K562 (cell line): ENCODE results near the gene SLC20A1. TPM values are rescaled to one million over a fixed set of nuclear protein-coding genes. Genes with fewer than 3 reads are reported as not detected.

Experiments used
- ATAC-seq: fragments of 200-7000 bp; cut with Tn5 transposase; 3 replicates; pipeline ENCODE4 v1.9.1; 2020; ENCODE audit warnings: moderate library complexity
- BruUV-seq: library from RNA; stranded (reverse); fragments of 400-500 nt; replicated peaks from 2 replicates; lab custom pipeline; 2021; lab: Mats Ljungman, UMichigan
- CTCF ChIA-PET: fragments of 300-600 bp; formaldehyde crosslinking; extraction: SDS; loops from one replicate; lab custom pipeline; 2021; ENCODE audit warnings: low intra/inter-chr PET ratio; lab: Yijun Ruan, JAX
- POLR2A ChIA-PET: fragments of 300-600, 350-650 bp; sonication (Branson Sonifier 250); formaldehyde crosslinking; extraction: SDS; loops from one replicate; lab custom pipeline; 2021; ENCODE audit warnings: antibody characterized with exemption, inconsistent platforms; lab: Yijun Ruan, JAX
- DNase-seq, 4 experiments: peaks; one replicate each; pipeline versions ENCODE4 v3.0.0 to v3.0.0-alpha.2; 2011 to 2018; ENCODE audit warnings: low spot score in 3 of 4, mixed read lengths in 3 of 4; ENCODE audit errors: extremely low read depth in 1 of 4
- FAIRE-seq: peaks from 2 replicates; lab custom pipeline; 2011; peaks lifted over from hg19 to GRCh38; lab: Jason Lieb, UNC
- H2AFZ ChIP-seq: 2 replicates; pipeline ENCODE4 v1.6.0; 2011; ENCODE audit warnings: low read depth, low read length, control low read depth, inconsistent platforms
- H3K27ac ChIP-seq: fragments of 200-600 bp; 3 replicates; pipeline ENCODE4 v1.8.0; 2011; ENCODE audit warnings: low read depth, mild to moderate bottlenecking, control low read depth, inconsistent platforms, low read length, moderate library complexity, mixed read lengths; ENCODE audit errors: extremely low read depth
- H3K27me3 ChIP-seq, 2 experiments: fragments of 300-600 bp in 1 of 2; 2 replicates in 1 of 2; 3 replicates in 1 of 2; pipeline versions ENCODE4 v1.6.0 to v1.8.0; 2011; ENCODE audit warnings: inconsistent platforms in 2 of 2, low read length in 2 of 2, mild to moderate bottlenecking in 1 of 2, mixed read lengths in 1 of 2, moderate library complexity in 1 of 2; ENCODE audit not compliant: control insufficient read depth in 2 of 2, insufficient read depth in 2 of 2
- H3K36me3 ChIP-seq: fragments of 300-600 bp; 3 replicates; pipeline ENCODE4 v1.8.0; 2011; ENCODE audit warnings: mild to moderate bottlenecking, low read length, inconsistent platforms; ENCODE audit not compliant: control insufficient read depth, insufficient read depth
- H3K4me1 ChIP-seq, 2 experiments: fragments of 200-600 bp in 1 of 2; replicated peaks in 1 of 2; 2 replicates in 1 of 2; 3 replicates in 1 of 2; pipeline versions ENCODE4 v1.5.1 to v1.8.0; 2011; ENCODE audit warnings: inconsistent platforms in 2 of 2, low read length in 2 of 2, mild to moderate bottlenecking in 1 of 2, mixed read lengths in 1 of 2, moderate library complexity in 1 of 2; ENCODE audit not compliant: control insufficient read depth in 2 of 2, insufficient read depth in 2 of 2
- H3K4me2 ChIP-seq: 2 replicates; pipeline ENCODE4 v1.6.1; 2011; ENCODE audit warnings: low read length, control low read depth, inconsistent platforms, mixed read lengths; ENCODE audit not compliant: insufficient read depth
- H3K4me3 ChIP-seq: fragments of 200-600 bp; sonication (generic), shearing (Covaris generic); 2 replicates; pipeline ENCODE4 v1.5.1; 2016; ENCODE audit warnings: control low read depth, inconsistent platforms
- H3K79me2 ChIP-seq: fragments of 200-600 bp; 3 replicates; pipeline ENCODE4 v1.8.0; 2011; ENCODE audit warnings: low read length, inconsistent platforms; ENCODE audit not compliant: control insufficient read depth, insufficient read depth
- H3K9ac ChIP-seq, 2 experiments: 2 replicates each; pipeline versions ENCODE4 v1.6.0 to v1.6.1; 2011; ENCODE audit warnings: low read depth in 2 of 2, low read length in 2 of 2, control low read depth in 1 of 2, inconsistent platforms in 1 of 2, mild to moderate bottlenecking in 1 of 2, mixed read lengths in 1 of 2; ENCODE audit not compliant: insufficient read depth in 1 of 2
- H3K9me1 ChIP-seq: one replicate; pipeline ENCODE4 v1.6.0; 2011; ENCODE audit warnings: inconsistent platforms, mild to moderate bottlenecking, low read length, moderate library complexity; ENCODE audit not compliant: control insufficient read depth, insufficient read depth
- H3K9me3 ChIP-seq: replicated peaks from 2 replicates; pipeline ENCODE4 v1.5.1; 2011; ENCODE audit warnings: low read depth, low read length, inconsistent platforms; ENCODE audit not compliant: control insufficient read depth, insufficient read depth
- H4K20me1 ChIP-seq: replicated peaks from 2 replicates; pipeline ENCODE4 v1.6.1; 2011; ENCODE audit warnings: low read length, inconsistent platforms, mixed read lengths; ENCODE audit not compliant: control insufficient read depth, insufficient read depth
- ATF7 ChIP-seq: fragments of 450-650 bp; IDR thresholded peaks from 2 replicates; pipeline ENCODE4 v1.7.1; 2014; ENCODE audit warnings: mild to moderate bottlenecking, moderate library complexity
- MYNN ChIP-seq, 2 experiments: sonication (generic); formaldehyde crosslinking in 1 of 2; IDR thresholded peaks; 2 replicates each; pipeline versions ENCODE4 v1.5.0 to v1.6.1; 2016 to 2020; ENCODE audit warnings: antibody characterized with exemption in 1 of 2, missing genetic modification reagents in 1 of 2
- NR3C1 ChIP-seq: sonication (generic); formaldehyde crosslinking; IDR thresholded peaks from 2 replicates; pipeline ENCODE4 v1.8.1; 2022; ENCODE audit warnings: missing genetic modification reagents
- ZNF133 ChIP-seq: fragments of 250-450 bp; sonication (Bioruptor Pico); IDR thresholded peaks from 2 replicates; pipeline ENCODE4 v1.4.0; 2020; ENCODE audit warnings: mild to moderate bottlenecking
- WGBS: fragments of 100-300 bp; shearing (Covaris generic); methylation state at CpG from one replicate; pipeline ENCODE4 v1.1.6; 2016; ENCODE audit warnings: low coverage, mixed read lengths; ENCODE audit not compliant: insufficient coverage; ENCODE audit errors: missing lambda C conversion rate; 5-methylcytosine and 5-hydroxymethylcytosine counted together
- in situ Hi-C: fragments of 300-500 bp; cut with MboI; formaldehyde crosslinking; loops from 4 replicates; pipeline ENCODE4 v1.15.0; 2018; ENCODE audit warnings: inconsistent platforms, mixed read lengths
- intact Hi-C: fragments of 100-400 bp; cut with micrococcal nuclease; formaldehyde crosslinking; loops from 2 replicates; pipeline ENCODE4 v1.14.2; 2022
- polyA plus RNA-seq, 8 experiments: library from polyadenylated mRNA; depleted of rRNA in 4 of 8; stranded (reverse) in 5 of 8; unstranded in 3 of 8; fragments of >200 nt; fragmentation: Nextera tagmentation in 2 of 8; fragmentation: Illumina TruSeq in 1 of 8; extraction: Ambion mirVana in 2 of 8; extraction: Trizol in 1 of 8; gene quantifications; 2 replicates each; pipeline versions ENCODE4 v1.2.1 to v1.2.3, GENCODE V29; 2011 to 2014; ENCODE audit warnings: inconsistent platforms in 1 of 8, missing spikeins in 1 of 8
- total RNA-seq, 7 experiments: library from RNA; depleted of rRNA in 6 of 7; stranded (reverse); fragments of >200 nt in 6 of 7; fragmentation: Illumina TruSeq in 2 of 7; extraction: Trizol in 2 of 7; gene quantifications; 2 replicates each; pipeline versions ENCODE4 v1.2.1 to v1.2.3, GENCODE V29; 2011 to 2021; ENCODE audit warnings: low replicate concordance in 1 of 7
- TF ChIP-seq, protein P1 (sequence below): fragments of 450-650 bp; formaldehyde crosslinking; IDR thresholded peaks from 2 replicates; pipeline ENCODE4 v1.4.0; 2022; ENCODE audit warnings: missing genetic modification characterization
- TF ChIP-seq, protein P2 (sequence below): fragments of 450-650 bp; IDR thresholded peaks from 2 replicates; pipeline ENCODE4 v1.6.1; 2016

The SLC20A1 gene
- total and polyA plus RNA-seq, 9 of the 15 experiments (the other 6 are each of a cell fraction or from before 2014, with no cell fraction given), result 53.8 to 150 (median 74.7) TPM

DNA sequence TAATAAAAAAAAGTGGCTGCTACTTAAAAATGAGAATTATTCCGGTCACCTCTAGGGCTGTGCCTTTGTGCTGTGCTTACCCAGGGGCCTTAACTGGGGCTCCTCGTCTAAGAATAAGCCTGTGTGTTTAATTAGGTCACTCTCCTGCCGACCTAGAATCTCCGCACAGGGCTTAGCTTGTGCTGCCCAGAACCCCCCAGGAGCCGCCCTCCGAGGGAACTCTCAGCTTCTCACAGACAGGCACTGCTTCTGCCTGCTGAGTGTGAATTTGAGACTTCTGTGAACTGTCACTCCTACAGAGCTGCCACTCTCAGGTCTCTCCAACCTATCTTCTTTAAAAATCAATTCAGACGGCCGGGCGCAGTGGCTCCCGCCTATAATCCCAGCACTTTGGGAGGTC lies 63.2 kb downstream of the SLC20A1 start:
- Histone ChIP-seq H3K36me3 (no peaks in the 10 kb centered on the region), H2AFZ (peak overlapping the region; percentile 40; the same call in 1 of the 2 replicates), H3K9me3 (no peaks in the 10 kb centered on the region), H3K4me3 (no peak overlapping the region), H3K4me2 (no peak overlapping the region; the same call in 1 of the 2 replicates), H3K79me2 (no peaks in the 10 kb centered on the region), H4K20me1 (no peaks in the 10 kb centered on the region), H3K27ac (no peak overlapping the region), H3K9me1 (no peaks in the 10 kb centered on the region), H3K27me3 (no peaks in the 10 kb centered on the region), H3K4me1 (peaks cover 50 to 70% of the 10 kb centered on the region in 2 experiments), H3K9ac (peak overlapping the region in 1 of 2 experiments; percentile 79; a peak in 1 of 4 replicates)
- ATAC-seq (no peak), DNase-seq (no peak), FAIRE-seq (no peak)
- no TSS peak for BruUV-seq
- CTCF ChIA-PET, result no interaction called here
- TF ChIP-seq, protein P1, sequence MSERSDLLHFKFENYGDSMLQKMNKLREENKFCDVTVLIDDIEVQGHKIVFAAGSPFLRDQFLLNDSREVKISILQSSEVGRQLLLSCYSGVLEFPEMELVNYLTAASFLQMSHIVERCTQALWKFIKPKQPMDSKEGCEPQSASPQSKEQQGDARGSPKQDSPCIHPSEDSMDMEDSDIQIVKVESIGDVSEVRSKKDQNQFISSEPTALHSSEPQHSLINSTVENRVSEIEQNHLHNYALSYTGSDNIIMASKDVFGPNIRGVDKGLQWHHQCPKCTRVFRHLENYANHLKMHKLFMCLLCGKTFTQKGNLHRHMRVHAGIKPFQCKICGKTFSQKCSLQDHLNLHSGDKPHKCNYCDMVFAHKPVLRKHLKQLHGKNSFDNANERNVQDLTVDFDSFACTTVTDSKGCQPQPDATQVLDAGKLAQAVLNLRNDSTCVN, result no peak
- TF ChIP-seq, protein P2, sequence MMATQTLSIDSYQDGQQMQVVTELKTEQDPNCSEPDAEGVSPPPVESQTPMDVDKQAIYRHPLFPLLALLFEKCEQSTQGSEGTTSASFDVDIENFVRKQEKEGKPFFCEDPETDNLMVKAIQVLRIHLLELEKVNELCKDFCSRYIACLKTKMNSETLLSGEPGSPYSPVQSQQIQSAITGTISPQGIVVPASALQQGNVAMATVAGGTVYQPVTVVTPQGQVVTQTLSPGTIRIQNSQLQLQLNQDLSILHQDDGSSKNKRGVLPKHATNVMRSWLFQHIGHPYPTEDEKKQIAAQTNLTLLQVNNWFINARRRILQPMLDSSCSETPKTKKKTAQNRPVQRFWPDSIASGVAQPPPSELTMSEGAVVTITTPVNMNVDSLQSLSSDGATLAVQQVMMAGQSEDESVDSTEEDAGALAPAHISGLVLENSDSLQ, result peak; percentile 24; the same call in 1 of the 2 replicates
- TF ChIP-seq ATF7 (no peak), MYNN (IDR thresholded peaks at IDR 0.05) (no peak), MYNN (CRISPR knock-in tag; IDR thresholded peaks at IDR 0.05) (no peak), NR3C1 (no peak), ZNF133 (CRISPR knock-in tag) (no peak)
- POLR2A ChIA-PET, result interaction anchor here (0.6 to 0.8 kb wide), 2 partner anchors 11 to 220 kb away, joined by 3 to 5 read pairs; no protein-coding TSS in a partner anchor
- WGBS, result 58% methylated on average over 10 of the region's 10 CpGs
- in situ Hi-C loops (no loop called here), intact Hi-C loops (loop anchor here (5.0 kb wide), 1 partner anchor 62 kb away; the partner anchor contains the start of gene SLC20A1)
